A673 (cell line): Measurements from ENCODE around the gene CUBN. TPM values are rescaled to one million over a fixed set of nuclear protein-coding genes. Genes with fewer than 3 reads are reported as not detected.

Experiments used
- BruUV-seq: library from RNA; stranded (reverse); fragments of 400-500 nt; replicated peaks from 2 replicates; lab custom pipeline; 2021; lab: Mats Ljungman, UMichigan
- CTCF ChIA-PET: fragments of 300-600 bp; sonication (Branson Sonifier 250); formaldehyde crosslinking; loops from one replicate; lab custom pipeline; 2022; ENCODE audit warnings: antibody characterized with exemption; lab: Charles Lee
- POLR2A ChIA-PET: fragments of 300-600 bp; sonication (Branson Sonifier 250); formaldehyde crosslinking; loops from one replicate; lab custom pipeline; 2022; ENCODE audit warnings: antibody characterized with exemption; ENCODE audit not compliant: low non-redundant PET; lab: Charles Lee
- DNase-seq: peaks from one replicate; pipeline ENCODE4 v3.0.0-alpha.2; 2015; ENCODE audit warnings: low spot score
- H3K27ac ChIP-seq: fragments of 200-600 bp; sonication (generic); 2 replicates; pipeline ENCODE4 v1.5.1; 2016; ENCODE audit warnings: mixed run types, low read depth, mild to moderate bottlenecking, mixed read lengths, antibody characterized with exemption, low read length; ENCODE audit not compliant: poor library complexity, severe bottlenecking
- H3K27me3 ChIP-seq: fragments of 200-600 bp; sonication (generic); replicated peaks from 2 replicates; pipeline ENCODE4 v1.6.1; 2017; ENCODE audit warnings: mixed run types, low read depth, mild to moderate bottlenecking, mixed read lengths, antibody characterized with exemption, low read length; ENCODE audit not compliant: insufficient read depth, poor library complexity
- H3K36me3 ChIP-seq: fragments of 200-600 bp; sonication (generic); 2 replicates; pipeline ENCODE4 v1.6.1; 2016; ENCODE audit warnings: mixed run types, mild to moderate bottlenecking, mixed read lengths, antibody characterized with exemption, low read length; ENCODE audit not compliant: insufficient read depth, poor library complexity, severe bottlenecking
- H3K4me1 ChIP-seq: fragments of 200-600 bp; sonication (generic); 2 replicates; pipeline ENCODE4 v1.6.1; 2017; ENCODE audit warnings: mixed run types, mild to moderate bottlenecking, mixed read lengths, antibody characterized with exemption, low read length; ENCODE audit not compliant: insufficient read depth, poor library complexity, severe bottlenecking
- H3K4me3 ChIP-seq: fragments of 200-600 bp; sonication (generic); 2 replicates; pipeline ENCODE4 v1.5.1; 2016; ENCODE audit warnings: low read depth, mixed run types, mild to moderate bottlenecking, mixed read lengths, low read length; ENCODE audit not compliant: poor library complexity, severe bottlenecking
- H3K9me3 ChIP-seq: fragments of 200-600 bp; sonication (generic); 2 replicates; pipeline ENCODE4 v1.6.1; 2016; ENCODE audit warnings: mixed run types, low read depth, mild to moderate bottlenecking, mixed read lengths, antibody characterized with exemption, low read length; ENCODE audit not compliant: poor library complexity, severe bottlenecking
- CTCF ChIP-seq: fragments of 300-800, 200-600 bp; sonication (generic); conservative IDR thresholded peaks from 2 replicates; pipeline ENCODE4 v1.5.1; 2017; ENCODE audit warnings: low read depth, mild to moderate bottlenecking, antibody characterized with exemption, low read length, moderate library complexity, mixed read lengths
- EZH2 ChIP-seq: fragments of 200-600 bp; sonication (generic); IDR thresholded peaks from 2 replicates; pipeline ENCODE4 v1.6.1; 2017; ENCODE audit warnings: borderline replicate concordance, low read depth, mild to moderate bottlenecking, mixed read lengths, antibody characterized with exemption, low read length; ENCODE audit not compliant: poor library complexity, severe bottlenecking
- intact Hi-C: fragments of 100-400 bp; cut with micrococcal nuclease; formaldehyde crosslinking; loops from one replicate; pipeline ENCODE4 v1.10.0; 2022; ENCODE audit not compliant: unreplicated experiment
- total RNA-seq: library from RNA; stranded (reverse); gene quantifications from 2 replicates; pipeline ENCODE4 v1.2.3, GENCODE V29; 2021

Gene CUBN
- total RNA-seq, 1 experiment from 2014 or later = 3.4 TPM

- no peaks in the 10 kb centered on the region for H3K9me3 ChIP-seq
- no peak for DNase-seq
- ChIA-PET CTCF (no interaction called here), POLR2A (no interaction called here)
- intact Hi-C loops = no loop called here
- no peaks in the 10 kb centered on the region for H3K36me3 ChIP-seq
- H3K27me3 ChIP-seq = no peaks in the 10 kb centered on the region
- no peak overlapping the region for H3K4me3 ChIP-seq
- no TSS peak for BruUV-seq
- no peak overlapping the region for H3K27ac ChIP-seq
- H3K4me1 ChIP-seq = no peaks in the 10 kb centered on the region
- TF ChIP-seq CTCF (no peak), EZH2 (no peak)
Observed at GRCh38 chr10:16795410-16796073, 334.1 kb downstream of the CUBN start.

GRCh38 chr10:16794005-16794404 lies 335.6 kb downstream of the CUBN start:
- H3K4me3 ChIP-seq = no peak overlapping the region
- no peak overlapping the region for H3K27ac ChIP-seq
- TF ChIP-seq EZH2 (no peak), CTCF (no peak)
- POLR2A ChIA-PET = no interaction called here
- H3K4me1 ChIP-seq = no peaks in the 10 kb centered on the region
- DNase-seq = no peak
- no peaks in the 10 kb centered on the region for H3K27me3 ChIP-seq
- CTCF ChIA-PET = no interaction called here
- H3K36me3 ChIP-seq = no peaks in the 10 kb centered on the region
- H3K9me3 ChIP-seq = no peaks in the 10 kb centered on the region
- intact Hi-C loops = no loop called here
- no TSS peak for BruUV-seq

GRCh38 chr10:16792675-16793074 lies 336.9 kb downstream of the CUBN start:
- H3K27me3 ChIP-seq = no peaks in the 10 kb centered on the region
- ChIA-PET CTCF (no interaction called here), POLR2A (no interaction called here)
- BruUV-seq = no TSS peak
- intact Hi-C loops = no loop called here
- H3K9me3 ChIP-seq = no peaks in the 10 kb centered on the region
- no peaks in the 10 kb centered on the region for H3K36me3 ChIP-seq
- no peaks in the 10 kb centered on the region for H3K4me1 ChIP-seq
- no peak for DNase-seq
- H3K27ac ChIP-seq = no peak overlapping the region
- TF ChIP-seq EZH2 = no peak
- TF ChIP-seq CTCF = no peak
- no peak overlapping the region for H3K4me3 ChIP-seq
